Body of pancreas (tissue), 4 donors: Measurements from ENCODE around the gene GFRA4. TPM values are rescaled to one million over a fixed set of nuclear protein-coding genes. Genes with fewer than 3 reads are reported as not detected.

Experiments used
- ATAC-seq: fragments of 150-250 bp; one replicate; pipeline ENCODE4 v1.9.1; 2016
- DNase-seq, 4 donors: peaks; one replicate each; pipeline ENCODE4 v3.0.0-alpha.2; 2019
- H3K27ac ChIP-seq, 4 donors: fragments of 200-600 bp; sonication (generic); 1 replicate in 3 of 4; 2 replicates in 1 of 4; pipeline versions ENCODE4 v1.5.1 to v1.6.1; 2016 to 2019; ENCODE audit warnings: mild to moderate bottlenecking in 1 of 4, mixed read lengths in 1 of 4, moderate library complexity in 1 of 4
- H3K27me3 ChIP-seq, 2 donors: fragments of 200-600 bp; sonication (generic); one replicate each; pipeline ENCODE4 v1.6.0; 2016; ENCODE audit warnings: mild to moderate bottlenecking in 1 of 2
- H3K36me3 ChIP-seq, 2 donors: fragments of 200-600 bp; sonication (generic); replicated peaks in 1 of 2; 2 replicates each; pipeline ENCODE4 v1.5.1; 2016; ENCODE audit warnings: low read depth in 2 of 2; ENCODE audit not compliant: insufficient read depth in 1 of 2
- H3K4me1 ChIP-seq: fragments of 200-600 bp; sonication (generic); one replicate; pipeline ENCODE4 v1.6.0; 2016
- H3K4me3 ChIP-seq, 2 donors: fragments of 200-600 bp; sonication (generic); 1 replicate in 1 of 2; 2 replicates in 1 of 2; pipeline ENCODE4 v1.5.1; 2016 to 2019
- H3K9me3 ChIP-seq, 3 donors: fragments of 200-600 bp; sonication (generic); 1 replicate in 2 of 3; 2 replicates in 1 of 3; pipeline ENCODE4 v1.5.1; 2016
- POLR2A ChIP-seq, 3 donors: fragments of 450-650 bp; IDR thresholded peaks; one replicate each; pipeline ENCODE4 v1.6.1; 2016; ENCODE audit warnings: antibody characterized with exemption in 3 of 3, mild to moderate bottlenecking in 2 of 3
- WGBS, 2 donors: methylation state at CpG; one replicate each; pipeline ENCODE4 v1.1.5; 2017; 5-methylcytosine and 5-hydroxymethylcytosine counted together
- intact Hi-C: fragments of 100-400 bp; cut with DNase I; formaldehyde crosslinking; loops from one replicate; pipeline ENCODE4 v1.15.1; 2023
- total RNA-seq, 2 donors: library from RNA; depleted of rRNA; stranded (reverse); fragments of >200 nt; gene quantifications; one replicate each; pipeline ENCODE4 v1.1.0, GENCODE V29; 2016
- TF ChIP-seq, protein P1 (sequence below), 7 experiments: fragments of 450-650 bp in 4 of 7; fragments of 200-600 bp in 3 of 7; sonication (generic) in 3 of 7; IDR thresholded peaks; one replicate each; pipeline ENCODE4 v1.5.1; 2016 to 2019; ENCODE audit warnings: antibody characterized with exemption in 7 of 7

Gene GFRA4
- total RNA-seq, 2 donors from 2014 or later, result not detected

DNA sequence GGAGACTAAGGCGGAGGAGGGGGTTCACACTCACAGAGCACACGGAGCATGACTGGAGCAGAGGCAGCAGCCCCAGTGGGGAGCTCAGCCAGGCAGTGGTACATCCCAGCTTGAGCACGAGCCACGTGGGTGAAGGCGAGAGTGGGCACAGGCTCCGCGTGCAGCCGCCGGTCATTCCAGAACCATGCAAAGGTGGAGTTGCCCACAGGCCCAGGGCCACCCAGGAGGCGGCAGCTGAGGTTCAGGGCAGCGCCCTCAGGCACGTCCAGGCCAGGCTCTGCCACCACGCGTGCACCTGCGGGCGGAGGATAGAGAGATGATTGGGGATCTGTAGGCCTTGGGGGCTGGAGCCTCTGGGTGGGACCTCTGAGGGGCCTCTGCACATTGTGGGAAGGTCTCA, 28.1 kb upstream of the GFRA4 start:
- Histone ChIP-seq H3K9me3 (no peaks in the 10 kb centered on the region), H3K4me1 (no peaks in the 10 kb centered on the region), H3K4me3 (no peak overlapping the region), H3K27me3 (no peaks in the 10 kb centered on the region), H3K36me3 (no peaks in the 10 kb centered on the region), H3K27ac (no peak overlapping the region)
- DNase-seq, result no peak
- no peak for ATAC-seq
- TF ChIP-seq, protein P1, sequence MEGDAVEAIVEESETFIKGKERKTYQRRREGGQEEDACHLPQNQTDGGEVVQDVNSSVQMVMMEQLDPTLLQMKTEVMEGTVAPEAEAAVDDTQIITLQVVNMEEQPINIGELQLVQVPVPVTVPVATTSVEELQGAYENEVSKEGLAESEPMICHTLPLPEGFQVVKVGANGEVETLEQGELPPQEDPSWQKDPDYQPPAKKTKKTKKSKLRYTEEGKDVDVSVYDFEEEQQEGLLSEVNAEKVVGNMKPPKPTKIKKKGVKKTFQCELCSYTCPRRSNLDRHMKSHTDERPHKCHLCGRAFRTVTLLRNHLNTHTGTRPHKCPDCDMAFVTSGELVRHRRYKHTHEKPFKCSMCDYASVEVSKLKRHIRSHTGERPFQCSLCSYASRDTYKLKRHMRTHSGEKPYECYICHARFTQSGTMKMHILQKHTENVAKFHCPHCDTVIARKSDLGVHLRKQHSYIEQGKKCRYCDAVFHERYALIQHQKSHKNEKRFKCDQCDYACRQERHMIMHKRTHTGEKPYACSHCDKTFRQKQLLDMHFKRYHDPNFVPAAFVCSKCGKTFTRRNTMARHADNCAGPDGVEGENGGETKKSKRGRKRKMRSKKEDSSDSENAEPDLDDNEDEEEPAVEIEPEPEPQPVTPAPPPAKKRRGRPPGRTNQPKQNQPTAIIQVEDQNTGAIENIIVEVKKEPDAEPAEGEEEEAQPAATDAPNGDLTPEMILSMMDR (IDR thresholded peaks at IDR 0.05), result no peak
- no peak for TF ChIP-seq POLR2A (IDR thresholded peaks at IDR 0.05)
- intact Hi-C loops, result no loop called here
- WGBS, 2 donors, result 87 to 89% methylated on average over 9 to 16 of the region's 16 CpGs

GRCh38 chr20:3690413-3690812, 27.2 kb upstream of the GFRA4 start:
- Histone ChIP-seq H3K4me3 (no peak overlapping the region), H3K4me1 (no peaks in the 10 kb centered on the region), H3K27ac (no peak overlapping the region), H3K27me3 (no peaks in the 10 kb centered on the region), H3K9me3 (no peaks in the 10 kb centered on the region), H3K36me3 (no peaks in the 10 kb centered on the region)
- DNase-seq, result no peak
- intact Hi-C loops, result no loop called here
- ATAC-seq, result no peak
- 89 to 96% methylated on average over 3 of the region's 3 CpGs for WGBS, 2 donors
- no peak for TF ChIP-seq POLR2A (IDR thresholded peaks at IDR 0.05)
- TF ChIP-seq, protein P1 (IDR thresholded peaks at IDR 0.05), result no peak

GRCh38 chr20:3689978-3690377, 26.8 kb upstream of the GFRA4 start:
- intact Hi-C loops, result no loop called here
- TF ChIP-seq, protein P1 (IDR thresholded peaks at IDR 0.05), result no peak
- TF ChIP-seq POLR2A (IDR thresholded peaks at IDR 0.05), result no peak
- no peak overlapping the region for H3K27ac ChIP-seq
- no peaks in the 10 kb centered on the region for H3K36me3 ChIP-seq
- H3K4me3 ChIP-seq, result no peak overlapping the region
- 82 to 92% methylated on average over 2 to 9 of the region's 11 CpGs for WGBS, 2 donors
- ATAC-seq (no peak), DNase-seq (no peak)
- no peaks in the 10 kb centered on the region for H3K9me3 ChIP-seq
- H3K4me1 ChIP-seq, result no peaks in the 10 kb centered on the region
- H3K27me3 ChIP-seq, result no peaks in the 10 kb centered on the region

GRCh38 chr20:3687655-3688054, 24.5 kb upstream of the GFRA4 start:
- H3K36me3 ChIP-seq, result no peaks in the 10 kb centered on the region
- no peaks in the 10 kb centered on the region for H3K9me3 ChIP-seq
- no peak overlapping the region for H3K27ac ChIP-seq
- no peak overlapping the region for H3K4me3 ChIP-seq
- intact Hi-C loops, result no loop called here
- no peak for DNase-seq
- no peaks in the 10 kb centered on the region for H3K4me1 ChIP-seq
- no peaks in the 10 kb centered on the region for H3K27me3 ChIP-seq
- ATAC-seq, result peak; percentile 47
- 57 to 64% methylated on average over 2 of the region's 2 CpGs for WGBS, 2 donors
- no peak for TF ChIP-seq POLR2A (IDR thresholded peaks at IDR 0.05)
- TF ChIP-seq, protein P1 (IDR thresholded peaks at IDR 0.05), result no peak

GRCh38 chr20:3686867-3687321, 23.7 kb upstream of the GFRA4 start:
- Histone ChIP-seq H3K27me3 (peaks cover 0 to 5% of the 10 kb centered on the region in 2 donors), H3K36me3 (no peaks in the 10 kb centered on the region), H3K4me3 (no peak overlapping the region), H3K9me3 (no peaks in the 10 kb centered on the region), H3K4me1 (no peaks in the 10 kb centered on the region), H3K27ac (peak overlapping the region in 1 of 4 donors; percentile 5)
- intact Hi-C loops, result no loop called here
- peak; percentile 59 for ATAC-seq
- TF ChIP-seq POLR2A (IDR thresholded peaks at IDR 0.05), result no peak
- TF ChIP-seq, protein P1 (IDR thresholded peaks at IDR 0.05), result no peak
- WGBS, 2 donors, result 44 to 49% methylated on average over 9 of the region's 9 CpGs
- DNase-seq, result peak; percentile 30 to 67 (median 55)
